ENCODE data around the gene LRRC8A.

The LRRC8A gene

GRCh38 chr9:128917151-128917849 is 35.4 kb downstream of the LRRC8A start:
- Histone ChIP-seq H3K9me3 (no peaks in the 10 kb centered on the region), H4K20me1 (peaks cover 12% of the 10 kb centered on the region; the same call in 1 of the 2 replicates), H3K4me1 (peaks cover 48% of the 10 kb centered on the region), H3K36me3 (peaks cover 59% of the 10 kb centered on the region), H3K4me2 (no peak overlapping the region), H3K27ac (peak overlapping the region; percentile 66; the same call in 1 of the 2 replicates), H3K27me3 (no peaks in the 10 kb centered on the region), H3K4me3 (no peak overlapping the region), H3K9ac (no peak overlapping the region)
- no peak for TF ChIP-seq Cebpa-rat (IDR thresholded peaks at IDR 0.05)

- Histone ChIP-seq H3K27me3 (no peaks in the 10 kb centered on the region), H3K9ac (peak overlapping the region; percentile 63), H4K20me1 (no peaks in the 10 kb centered on the region), H3K4me3 (no peak overlapping the region), H3K9me3 (no peaks in the 10 kb centered on the region), H3K27ac (peak overlapping the region; percentile 87), H3K36me3 (peaks cover 42% of the 10 kb centered on the region), H3K4me2 (peak overlapping the region; percentile 72), H3K4me1 (peaks cover 59% of the 10 kb centered on the region)
- TF ChIP-seq Cebpa-rat (IDR thresholded peaks at IDR 0.05) = no peak
Measured at GRCh38 chr9:128918921-128919320, 37.0 kb downstream of the LRRC8A start.

GRCh38 chr9:128919402-128920089 is 37.6 kb downstream of the LRRC8A start:
- Histone ChIP-seq H4K20me1 (no peaks in the 10 kb centered on the region), H3K4me1 (peaks cover 59% of the 10 kb centered on the region), H3K36me3 (peaks cover 36% of the 10 kb centered on the region), H3K9me3 (no peaks in the 10 kb centered on the region), H3K27ac (peak overlapping the region; percentile 98), H3K4me3 (no peak overlapping the region), H3K9ac (peak overlapping the region; percentile 63), H3K27me3 (no peaks in the 10 kb centered on the region), H3K4me2 (peak overlapping the region; percentile 97)
- no peak for TF ChIP-seq Cebpa-rat (IDR thresholded peaks at IDR 0.05)

- peak; percentile 82 for TF ChIP-seq Cebpa-rat (IDR thresholded peaks at IDR 0.05)
- Histone ChIP-seq H3K9ac (peak within 1 kb of the TSS; percentile 96), H3K4me1 (peaks cover 59% of the 10 kb centered on the region), H3K9me3 (no peaks in the 10 kb centered on the region), H3K4me3 (peak within 1 kb of the TSS; percentile 71), H3K4me2 (peak within 1 kb of the TSS; percentile 97), H3K36me3 (peaks cover 27% of the 10 kb centered on the region), H3K27ac (peak within 1 kb of the TSS; percentile 98), H3K27me3 (no peaks in the 10 kb centered on the region), H4K20me1 (no peaks in the 10 kb centered on the region)
Measured at GRCh38 chr9:128920381-128921058, 38.6 kb downstream of the LRRC8A start, which contains the start of gene PHYHD1. Gene PHYHD1 (plus strand): TSS chr9:128920982. CDS start chr9:128922324, 1,342 bp downstream.

- H3K36me3 ChIP-seq = peaks cover 14% of the 10 kb centered on the region
- no peak for TF ChIP-seq Cebpa-rat (IDR thresholded peaks at IDR 0.05)
- H3K4me1 ChIP-seq = peaks cover 59% of the 10 kb centered on the region
- H3K27ac ChIP-seq = peak overlapping the region; percentile 98
- H3K4me2 ChIP-seq = peak overlapping the region; percentile 97
- no peaks in the 10 kb centered on the region for H3K9me3 ChIP-seq
- H3K9ac ChIP-seq = peak overlapping the region; percentile 96
- H3K27me3 ChIP-seq = no peaks in the 10 kb centered on the region
- peak overlapping the region; percentile 71 for H3K4me3 ChIP-seq
- H4K20me1 ChIP-seq = no peaks in the 10 kb centered on the region
Measured at GRCh38 chr9:128921881-128922763, 40.2 kb downstream of the LRRC8A start.

- Histone ChIP-seq H3K27ac (no peak overlapping the region), H3K4me3 (no peak overlapping the region; the same call in 1 of the 2 replicates), H3K9me3 (no peaks in the 10 kb centered on the region), H3K36me3 (0 out of 2 replicates have a peak, but pooled peaks cover 9% of the 10 kb centered on the region), H3K9ac (no peak overlapping the region), H3K4me1 (peaks cover 51% of the 10 kb centered on the region), H4K20me1 (no peaks in the 10 kb centered on the region), H3K27me3 (no peaks in the 10 kb centered on the region), H3K4me2 (peak overlapping the region; percentile 97)
- peak; percentile 90 for TF ChIP-seq Cebpa-rat (IDR thresholded peaks at IDR 0.05)
Measured at GRCh38 chr9:128923493-128923883, 41.6 kb downstream of the LRRC8A start.

GRCh38 chr9:128927731-128928411 is 45.9 kb downstream of the LRRC8A start:
- TF ChIP-seq Cebpa-rat (IDR thresholded peaks at IDR 0.05) = no peak
- H3K27ac ChIP-seq = no peak overlapping the region

GRCh38 chr9:128928624-128929023 is 46.7 kb downstream of the LRRC8A start:
- Histone ChIP-seq H3K9me3 (no peaks in the 10 kb centered on the region), H3K4me3 (no peak overlapping the region), H4K20me1 (no peaks in the 10 kb centered on the region), H3K4me1 (peaks cover 7% of the 10 kb centered on the region; the same call in 1 of the 2 replicates), H3K9ac (no peak overlapping the region), H3K4me2 (no peak overlapping the region), H3K36me3 (peaks cover 25% of the 10 kb centered on the region), H3K27me3 (no peaks in the 10 kb centered on the region), H3K27ac (no peak overlapping the region)
- no peak for TF ChIP-seq Cebpa-rat (IDR thresholded peaks at IDR 0.05)

More at GRCh38 chr9:128927731-128928411, 45.9 kb downstream of the LRRC8A start:
- no peak overlapping the region for H3K4me3 ChIP-seq
- no peaks in the 10 kb centered on the region for H4K20me1 ChIP-seq
- peaks cover 19% of the 10 kb centered on the region; the same call in 1 of the 2 replicates for H3K36me3 ChIP-seq
- H3K9ac ChIP-seq = no peak overlapping the region
- no peak overlapping the region for H3K4me2 ChIP-seq
- H3K27me3 ChIP-seq = no peaks in the 10 kb centered on the region
- H3K4me1 ChIP-seq = peaks cover 14% of the 10 kb centered on the region
- H3K9me3 ChIP-seq = no peaks in the 10 kb centered on the region
